ENCODE data around the gene KDM6A.

DNA sequence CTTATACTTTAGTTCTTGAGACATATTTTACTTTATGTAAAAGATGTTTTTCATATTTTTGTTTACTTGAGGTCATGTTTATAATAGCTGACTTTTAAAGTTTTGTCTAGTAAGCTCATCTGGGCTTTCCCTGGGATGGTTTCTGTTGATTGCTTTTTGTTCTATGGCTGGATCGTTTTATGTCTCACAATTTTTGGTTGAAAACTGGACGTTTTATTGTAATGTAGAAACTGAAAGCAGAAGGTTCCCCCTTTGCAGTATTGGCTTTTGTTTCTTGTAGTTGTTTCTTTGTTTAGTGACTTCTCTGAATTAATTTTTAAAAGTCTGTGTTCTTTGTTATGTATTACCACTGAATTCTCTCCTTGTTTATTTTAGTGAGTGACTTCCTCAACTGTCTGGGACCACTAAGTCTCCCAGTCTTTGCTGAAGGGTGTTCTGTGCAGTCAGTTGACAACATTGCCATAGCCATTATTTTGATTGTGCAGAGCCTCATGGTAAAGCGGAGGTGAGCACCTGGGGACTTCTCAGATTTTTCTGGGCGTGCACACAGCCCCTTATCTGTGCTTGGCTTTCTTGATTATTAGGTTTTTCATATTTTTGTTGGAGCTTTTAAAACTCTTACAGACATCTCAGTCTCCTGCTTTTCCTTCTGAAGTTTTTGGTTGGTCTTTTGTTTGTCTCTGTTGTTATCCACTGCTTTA lies 31.0 kb downstream of the KDM6A start:
- TF ChIP-seq, protein P1, sequence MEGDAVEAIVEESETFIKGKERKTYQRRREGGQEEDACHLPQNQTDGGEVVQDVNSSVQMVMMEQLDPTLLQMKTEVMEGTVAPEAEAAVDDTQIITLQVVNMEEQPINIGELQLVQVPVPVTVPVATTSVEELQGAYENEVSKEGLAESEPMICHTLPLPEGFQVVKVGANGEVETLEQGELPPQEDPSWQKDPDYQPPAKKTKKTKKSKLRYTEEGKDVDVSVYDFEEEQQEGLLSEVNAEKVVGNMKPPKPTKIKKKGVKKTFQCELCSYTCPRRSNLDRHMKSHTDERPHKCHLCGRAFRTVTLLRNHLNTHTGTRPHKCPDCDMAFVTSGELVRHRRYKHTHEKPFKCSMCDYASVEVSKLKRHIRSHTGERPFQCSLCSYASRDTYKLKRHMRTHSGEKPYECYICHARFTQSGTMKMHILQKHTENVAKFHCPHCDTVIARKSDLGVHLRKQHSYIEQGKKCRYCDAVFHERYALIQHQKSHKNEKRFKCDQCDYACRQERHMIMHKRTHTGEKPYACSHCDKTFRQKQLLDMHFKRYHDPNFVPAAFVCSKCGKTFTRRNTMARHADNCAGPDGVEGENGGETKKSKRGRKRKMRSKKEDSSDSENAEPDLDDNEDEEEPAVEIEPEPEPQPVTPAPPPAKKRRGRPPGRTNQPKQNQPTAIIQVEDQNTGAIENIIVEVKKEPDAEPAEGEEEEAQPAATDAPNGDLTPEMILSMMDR (IDR thresholded peaks at IDR 0.05; ENCODE audit: poor library complexity, severe bottlenecking): no peak
- no peak for TF ChIP-seq EP300 (conservative IDR thresholded peaks at IDR 0.05; ENCODE audit: poor library complexity, severe bottlenecking)
- TF ChIP-seq POLR2AphosphoS5 (IDR thresholded peaks at IDR 0.05): no peak
- no peak for TF ChIP-seq EZH2 (IDR thresholded peaks at IDR 0.05; ENCODE audit: borderline replicate concordance, insufficient read depth, low read length, poor library complexity, severe bottlenecking)
- no peak for TF ChIP-seq REST (IDR thresholded peaks at IDR 0.05; ENCODE audit: borderline replicate concordance)
- no peak for TF ChIP-seq RAD21 (conservative IDR thresholded peaks at IDR 0.05)
- TF ChIP-seq SMC3 (conservative IDR thresholded peaks at IDR 0.05; ENCODE audit: poor library complexity): no peak
- no peak for TF ChIP-seq TAF1 (IDR thresholded peaks at IDR 0.05; ENCODE audit: low read depth)
- no peak for TF ChIP-seq MXI1 (conservative IDR thresholded peaks at IDR 0.05; ENCODE audit: poor library complexity, severe bottlenecking)

Data from neural cell (in vitro differentiated cells).